ENCODE measurements around the gene KCNE2.

GRCh38 chr21:34369741-34370140 is 5.9 kb downstream of the KCNE2 start:
- TF ChIP-seq, protein P1, sequence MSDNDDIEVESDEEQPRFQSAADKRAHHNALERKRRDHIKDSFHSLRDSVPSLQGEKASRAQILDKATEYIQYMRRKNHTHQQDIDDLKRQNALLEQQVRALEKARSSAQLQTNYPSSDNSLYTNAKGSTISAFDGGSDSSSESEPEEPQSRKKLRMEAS (IDR thresholded peaks at IDR 0.05) = no peak
- TF ChIP-seq, protein P2, sequence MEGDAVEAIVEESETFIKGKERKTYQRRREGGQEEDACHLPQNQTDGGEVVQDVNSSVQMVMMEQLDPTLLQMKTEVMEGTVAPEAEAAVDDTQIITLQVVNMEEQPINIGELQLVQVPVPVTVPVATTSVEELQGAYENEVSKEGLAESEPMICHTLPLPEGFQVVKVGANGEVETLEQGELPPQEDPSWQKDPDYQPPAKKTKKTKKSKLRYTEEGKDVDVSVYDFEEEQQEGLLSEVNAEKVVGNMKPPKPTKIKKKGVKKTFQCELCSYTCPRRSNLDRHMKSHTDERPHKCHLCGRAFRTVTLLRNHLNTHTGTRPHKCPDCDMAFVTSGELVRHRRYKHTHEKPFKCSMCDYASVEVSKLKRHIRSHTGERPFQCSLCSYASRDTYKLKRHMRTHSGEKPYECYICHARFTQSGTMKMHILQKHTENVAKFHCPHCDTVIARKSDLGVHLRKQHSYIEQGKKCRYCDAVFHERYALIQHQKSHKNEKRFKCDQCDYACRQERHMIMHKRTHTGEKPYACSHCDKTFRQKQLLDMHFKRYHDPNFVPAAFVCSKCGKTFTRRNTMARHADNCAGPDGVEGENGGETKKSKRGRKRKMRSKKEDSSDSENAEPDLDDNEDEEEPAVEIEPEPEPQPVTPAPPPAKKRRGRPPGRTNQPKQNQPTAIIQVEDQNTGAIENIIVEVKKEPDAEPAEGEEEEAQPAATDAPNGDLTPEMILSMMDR (IDR thresholded peaks at IDR 0.05 in 2 of 3, conservative IDR thresholded peaks at IDR 0.05 in 1 of 3; ENCODE audit: borderline replicate concordance in 1 of 3, insufficient read depth in 1 of 3, low read depth in 2 of 3, low read length in 2 of 3) = no peak
- TF ChIP-seq POLR2A (IDR thresholded peaks at IDR 0.05; ENCODE audit: borderline replicate concordance, extremely low read depth, insufficient read depth, insufficient read length) (no peak), YY1 (IDR thresholded peaks at IDR 0.05; ENCODE audit: extremely low read depth, insufficient replicate concordance, low read depth, low read length) (no peak), POLR2AphosphoS5 (IDR thresholded peaks at IDR 0.05; ENCODE audit: low read depth, low read length) (no peak), EZH2phosphoT487 (IDR thresholded peaks at IDR 0.05; ENCODE audit: borderline replicate concordance) (no peak), ZFX (IDR thresholded peaks at IDR 0.05) (no peak), CEBPB (IDR thresholded peaks at IDR 0.05; ENCODE audit: low read depth) (no peak), EZH2 (IDR thresholded peaks at IDR 0.05) (no peak), JUND (IDR thresholded peaks at IDR 0.05) (no peak)
- TF ChIP-seq, protein P3, sequence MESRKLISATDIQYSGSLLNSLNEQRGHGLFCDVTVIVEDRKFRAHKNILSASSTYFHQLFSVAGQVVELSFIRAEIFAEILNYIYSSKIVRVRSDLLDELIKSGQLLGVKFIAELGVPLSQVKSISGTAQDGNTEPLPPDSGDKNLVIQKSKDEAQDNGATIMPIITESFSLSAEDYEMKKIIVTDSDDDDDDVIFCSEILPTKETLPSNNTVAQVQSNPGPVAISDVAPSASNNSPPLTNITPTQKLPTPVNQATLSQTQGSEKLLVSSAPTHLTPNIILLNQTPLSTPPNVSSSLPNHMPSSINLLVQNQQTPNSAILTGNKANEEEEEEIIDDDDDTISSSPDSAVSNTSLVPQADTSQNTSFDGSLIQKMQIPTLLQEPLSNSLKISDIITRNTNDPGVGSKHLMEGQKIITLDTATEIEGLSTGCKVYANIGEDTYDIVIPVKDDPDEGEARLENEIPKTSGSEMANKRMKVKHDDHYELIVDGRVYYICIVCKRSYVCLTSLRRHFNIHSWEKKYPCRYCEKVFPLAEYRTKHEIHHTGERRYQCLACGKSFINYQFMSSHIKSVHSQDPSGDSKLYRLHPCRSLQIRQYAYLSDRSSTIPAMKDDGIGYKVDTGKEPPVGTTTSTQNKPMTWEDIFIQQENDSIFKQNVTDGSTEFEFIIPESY (IDR thresholded peaks at IDR 0.05; ENCODE audit: extremely low read depth, insufficient replicate concordance, low read length) = no peak
